Measurements from ENCODE around the gene OR6S1.
"Not testable (repeated sequence)": the region's sequence is repeated elsewhere in the genome, so short reads cannot be mapped to it uniquely, and the experiment has no call there.

Gene OR6S1

DNA sequence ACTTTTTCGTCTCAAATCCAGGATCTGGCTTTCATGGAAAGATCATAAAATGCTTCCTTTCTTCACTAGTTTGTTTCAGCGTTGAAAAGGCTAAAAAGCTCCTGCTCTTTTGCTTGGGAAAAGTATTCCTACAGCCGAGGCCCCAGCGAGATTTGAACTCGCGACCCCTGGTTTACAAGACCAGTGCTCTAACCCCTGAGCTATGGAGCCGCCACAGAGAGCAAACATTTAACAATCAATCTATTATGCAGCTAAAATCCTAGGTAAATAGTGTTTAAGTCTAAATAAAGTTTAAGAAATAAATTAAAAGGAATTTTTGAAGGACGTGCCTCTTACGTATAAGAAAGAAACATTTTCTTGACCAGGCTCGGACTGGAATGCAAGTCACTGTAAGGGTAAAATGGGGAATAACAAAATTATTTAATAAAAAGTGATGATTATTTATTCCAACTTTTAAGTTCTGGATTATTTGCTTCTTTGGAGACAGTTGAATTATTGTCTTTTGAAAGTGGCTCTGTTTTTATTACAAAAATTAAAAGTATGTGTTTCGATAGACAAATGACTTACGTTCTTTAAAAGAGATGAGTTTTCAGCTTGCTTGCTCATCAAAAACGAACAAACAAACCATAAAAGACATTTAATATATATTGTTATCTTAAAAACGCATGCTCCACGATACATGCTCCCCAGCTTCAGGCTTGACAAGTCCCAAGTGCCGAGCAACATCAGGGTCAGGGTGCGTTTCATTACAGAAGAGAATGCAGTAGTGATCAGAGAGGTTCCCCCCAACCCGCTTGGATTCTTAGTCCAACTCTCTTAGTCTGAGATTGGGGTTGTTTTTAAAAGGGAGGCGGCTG is 10.2 kb downstream of the OR6S1 start:
- DNase-seq (ENCODE audit: low spot score) = no peak

DNA sequence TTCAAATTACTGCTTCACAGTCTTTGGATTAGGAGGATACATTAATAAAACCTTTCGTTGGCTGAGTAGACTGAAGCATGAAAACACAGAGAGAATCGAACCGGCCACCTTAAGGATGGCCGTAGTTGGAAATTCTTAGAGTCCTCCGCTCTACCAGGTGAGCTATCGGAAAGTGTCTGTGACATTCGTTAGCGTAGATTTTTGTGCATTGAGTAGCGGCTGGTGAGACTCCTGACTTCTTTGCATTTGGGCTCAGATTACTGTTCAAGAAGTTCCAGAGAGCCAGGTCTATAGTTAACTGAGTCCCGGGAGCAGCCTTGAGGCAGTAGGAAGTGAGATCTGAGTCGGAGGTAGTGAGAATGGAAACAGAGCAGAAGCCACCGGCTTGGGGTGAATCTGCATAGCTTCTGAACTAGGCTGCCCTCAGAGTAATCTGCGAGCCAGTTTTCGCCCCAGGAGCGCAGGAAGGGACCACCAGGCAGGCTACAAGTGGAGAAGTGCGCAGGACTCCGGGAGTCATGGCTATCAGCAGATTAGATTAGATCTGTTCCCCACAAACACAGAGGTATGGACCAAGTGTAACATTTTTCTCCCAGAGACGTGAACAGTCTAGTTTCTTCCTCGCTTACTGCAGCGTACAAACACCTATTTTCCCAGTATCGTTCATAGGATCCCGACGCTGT is 11.0 kb downstream of the OR6S1 start:
- no peak for DNase-seq (ENCODE audit: low spot score)

DNA sequence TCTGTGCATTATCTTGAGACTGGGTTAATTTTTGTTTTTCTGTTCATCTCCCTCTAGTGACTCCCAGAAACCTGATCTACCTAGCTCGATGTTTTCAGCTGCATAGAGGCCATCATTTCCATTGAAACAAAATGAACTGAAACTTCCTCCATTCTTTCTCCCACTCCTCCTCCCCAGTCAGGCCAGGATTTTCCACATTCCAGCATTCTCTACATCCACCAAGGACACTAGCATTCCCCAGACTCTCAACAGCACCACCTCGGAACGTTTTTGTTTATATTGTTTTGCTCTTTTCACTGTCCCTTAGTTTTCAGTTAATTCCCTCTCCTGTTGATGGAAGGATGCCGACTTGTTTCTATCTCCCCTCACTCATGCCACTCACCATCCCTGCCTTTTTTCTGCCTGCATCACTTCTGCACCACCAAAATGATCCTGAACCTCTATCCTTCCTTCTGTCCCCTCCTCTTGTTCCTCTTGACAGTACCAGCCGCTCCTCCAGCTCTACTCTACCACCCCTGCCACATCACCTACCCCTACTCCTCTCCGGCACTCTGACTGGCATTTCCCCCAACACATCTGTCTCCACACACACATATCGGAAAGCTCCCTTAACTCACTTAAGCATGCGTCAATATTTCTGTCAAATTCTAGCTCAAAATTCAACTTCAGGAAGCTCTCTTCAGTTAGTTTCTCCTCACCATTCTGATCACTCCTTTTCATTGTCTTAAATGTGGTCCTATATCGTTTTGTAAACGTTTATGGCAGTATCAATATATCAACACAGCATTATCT is 13.2 kb downstream of the OR6S1 start:
- no peak for DNase-seq (ENCODE audit: low spot score)

DNA sequence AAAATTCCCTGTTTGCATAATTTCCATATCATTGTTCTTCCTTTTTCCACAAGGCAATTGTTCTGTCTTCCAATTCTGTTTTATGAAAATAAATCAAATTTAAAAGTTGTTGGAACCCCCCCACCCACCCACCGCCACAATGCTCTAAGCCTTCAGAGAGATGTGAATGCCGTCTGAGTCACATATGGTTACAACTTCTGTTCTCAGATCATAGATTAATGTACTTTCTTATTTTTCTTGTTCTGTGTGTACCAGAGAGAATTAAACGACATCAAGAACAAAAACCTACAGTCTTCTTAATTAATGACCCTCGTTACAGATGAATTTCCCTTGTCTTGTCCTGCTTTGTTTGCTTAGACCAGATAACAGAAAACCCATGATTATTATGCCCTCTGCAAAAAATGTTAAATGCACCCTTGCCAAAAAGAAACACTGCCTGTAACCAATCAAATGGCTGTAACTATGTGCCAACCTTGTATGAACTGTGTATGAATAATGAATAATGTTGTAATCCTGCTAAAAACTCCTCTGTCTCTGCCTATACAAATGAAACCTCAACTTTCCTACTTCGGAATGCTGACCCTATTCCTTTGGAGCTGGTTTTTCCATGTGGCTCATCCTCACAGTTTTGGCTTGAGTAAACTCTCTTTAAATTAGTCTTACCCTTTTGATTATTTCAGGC is 14.0 kb downstream of the OR6S1 start:
- no peak for DNase-seq (ENCODE audit: low spot score)

DNA sequence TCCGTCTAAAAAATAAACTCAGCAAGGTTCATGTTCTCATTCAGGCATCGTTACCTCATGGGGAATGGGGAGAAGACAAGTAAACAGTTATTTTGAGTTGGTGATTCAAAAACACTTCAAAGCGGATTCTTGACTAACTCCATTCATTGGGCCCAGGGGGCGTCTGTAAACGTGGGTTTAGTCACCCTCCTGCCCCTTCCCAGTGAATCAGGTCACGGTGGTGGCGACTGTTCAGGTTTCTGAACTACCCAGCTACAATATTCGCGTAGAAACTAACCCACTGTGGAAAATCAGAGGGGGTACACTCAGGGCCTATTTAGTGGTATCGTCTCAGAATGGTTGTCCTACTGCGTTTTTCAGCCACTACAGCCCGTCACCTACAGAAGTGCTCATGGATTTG is 15.2 kb downstream of the OR6S1 start:
- DNase-seq (ENCODE audit: low spot score) = no peak

DNA sequence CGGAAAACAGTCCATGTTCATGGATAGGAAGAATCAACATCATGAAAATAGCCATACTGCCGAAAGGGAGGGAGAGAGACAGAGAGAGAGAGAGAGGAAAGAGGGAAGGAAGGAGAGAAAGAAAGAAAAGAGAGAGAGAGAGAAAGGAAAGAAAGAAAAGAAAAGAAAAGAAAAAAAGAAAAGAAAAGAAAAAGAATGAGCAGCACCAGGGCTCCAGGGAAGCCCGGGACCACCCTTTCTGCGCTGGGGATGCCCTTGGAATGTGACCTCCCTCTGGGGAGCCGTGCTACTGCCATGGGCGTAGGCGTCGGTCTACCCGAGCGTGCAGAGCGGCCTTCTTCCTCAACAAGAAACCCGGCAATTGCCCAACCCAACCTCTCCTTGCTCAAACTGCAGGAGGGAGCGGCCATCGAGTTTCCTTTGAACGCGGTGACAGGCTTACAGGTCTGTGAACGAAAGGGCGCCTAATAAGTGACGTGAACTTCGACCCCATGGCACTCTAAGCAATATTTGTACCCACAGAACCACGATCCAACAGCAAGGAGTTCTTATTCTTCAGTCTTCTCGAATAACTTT is 16.9 kb downstream of the OR6S1 start:
- no peak for DNase-seq (ENCODE audit: low spot score)

DNA sequence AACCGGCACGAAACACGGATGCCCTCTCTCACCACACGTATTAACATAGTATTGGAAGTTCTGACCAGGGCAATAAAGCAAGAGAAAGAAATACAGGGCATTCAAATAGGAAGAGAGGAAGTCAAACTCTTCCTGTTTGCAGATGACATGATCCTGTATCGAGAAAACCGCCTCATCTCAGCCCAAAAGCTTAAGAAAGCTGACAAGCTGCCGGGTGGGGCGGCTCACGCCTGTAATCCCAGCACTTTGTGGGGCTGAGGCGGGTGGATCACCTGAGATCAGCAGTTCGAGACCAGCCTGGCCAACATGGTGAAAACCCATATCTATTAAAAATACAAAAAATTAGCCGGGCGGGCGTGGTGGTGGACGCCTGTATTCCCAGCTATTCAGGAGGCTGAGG is 17.7 kb downstream of the OR6S1 start:
- no peak for DNase-seq (ENCODE audit: low spot score)

DNA sequence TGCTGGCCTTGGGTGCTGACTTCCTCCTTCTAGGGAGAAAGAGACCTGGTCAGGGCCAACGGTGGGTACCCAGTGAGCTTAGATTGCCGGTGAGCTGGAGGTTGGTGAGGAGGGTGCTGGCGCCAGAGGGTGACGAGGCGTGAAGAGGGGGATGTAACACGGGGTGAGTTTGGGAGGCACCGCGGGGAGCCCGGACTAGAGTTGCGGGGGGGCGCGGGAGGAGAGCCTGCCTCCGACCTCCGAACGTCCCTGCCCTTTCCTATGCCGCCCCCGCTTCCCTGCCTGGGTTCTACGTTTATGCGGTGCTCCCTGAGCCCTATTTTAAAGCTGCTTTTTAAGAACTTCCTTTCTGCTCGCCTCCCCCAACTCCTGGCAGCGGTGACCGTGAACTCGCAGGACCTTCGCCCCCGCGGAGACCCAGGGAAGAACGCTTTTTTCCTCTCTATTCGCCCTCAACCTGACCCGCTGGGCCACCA is 18.6 kb downstream of the OR6S1 start:
- DNase-seq (ENCODE audit: low spot score) = no peak

DNA sequence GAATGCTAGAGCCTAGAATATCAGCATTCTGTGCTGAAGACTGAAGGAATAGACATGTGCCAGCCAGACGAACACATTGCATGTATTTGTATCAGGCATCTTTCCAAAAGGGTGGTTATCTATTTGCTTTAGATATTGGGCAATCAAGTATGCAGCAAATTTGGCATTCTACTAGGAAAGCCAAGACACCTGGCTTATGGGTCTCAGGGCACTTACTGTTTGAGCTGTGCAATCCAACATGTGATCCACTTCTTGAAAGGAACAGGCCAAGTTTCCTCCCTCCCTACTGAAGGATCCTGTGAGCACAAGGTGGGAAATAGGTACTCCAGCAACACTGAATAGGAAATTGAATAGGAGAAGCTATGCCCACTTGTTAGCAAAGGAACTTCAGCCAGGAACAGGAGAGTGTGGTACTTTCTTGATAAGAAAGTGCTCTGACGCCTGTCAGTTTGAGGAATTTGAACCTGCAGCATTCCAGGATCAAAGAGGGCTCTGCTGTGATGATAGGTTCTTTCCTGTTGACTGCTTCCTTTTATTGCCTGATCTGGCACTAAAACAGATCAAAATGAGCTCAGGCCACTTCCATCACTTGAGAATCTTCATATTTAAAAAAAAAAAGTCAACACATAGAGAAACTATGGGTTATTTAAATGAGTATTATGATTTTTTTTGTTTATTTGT is 20.6 kb downstream of the OR6S1 start:
- DNase-seq (ENCODE audit: low spot score) = no peak

DNA sequence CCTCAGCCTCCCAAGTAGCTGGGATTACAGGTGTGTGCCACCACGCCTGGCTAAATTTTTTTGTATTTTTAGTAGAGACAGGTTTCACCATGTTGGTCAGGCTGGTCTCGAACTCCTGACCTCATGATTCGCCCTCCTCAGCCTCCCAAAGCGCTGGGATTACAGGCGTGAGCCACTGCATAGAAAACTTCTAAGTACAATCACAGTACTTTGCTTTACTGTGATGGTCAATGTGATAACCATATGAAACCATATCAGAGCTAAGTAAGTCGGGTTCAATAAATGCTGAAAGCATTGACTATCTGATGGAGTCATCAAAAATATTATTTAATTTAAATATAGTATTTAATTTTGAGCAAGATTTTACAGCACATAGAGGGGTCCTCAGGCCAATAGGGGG is 21.8 kb downstream of the OR6S1 start:
- DNase-seq (ENCODE audit: low spot score) = not testable (repeated sequence)

DNA sequence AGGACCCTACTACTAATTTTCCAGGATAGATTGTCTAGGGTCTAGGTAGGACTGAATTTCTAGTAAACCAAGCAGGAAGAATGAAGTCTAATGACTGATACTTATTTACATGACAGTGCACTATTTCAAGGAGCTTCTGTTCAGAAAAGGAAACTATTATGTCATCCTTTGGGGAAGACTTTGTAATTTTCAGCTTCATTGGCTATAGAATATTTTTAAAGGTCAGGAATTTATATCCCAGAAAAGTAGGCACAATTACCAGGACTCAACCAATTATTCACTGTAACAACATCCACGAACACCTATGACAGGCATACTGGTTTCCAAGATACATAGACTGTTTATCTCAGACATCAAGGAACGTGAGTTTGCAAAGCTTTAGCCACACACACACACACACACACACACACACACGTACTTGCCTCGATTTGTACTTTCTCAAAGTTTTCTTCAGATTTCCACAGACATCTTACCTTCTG is 23.2 kb downstream of the OR6S1 start:
- DNase-seq (ENCODE audit: low spot score) = no peak

DNA sequence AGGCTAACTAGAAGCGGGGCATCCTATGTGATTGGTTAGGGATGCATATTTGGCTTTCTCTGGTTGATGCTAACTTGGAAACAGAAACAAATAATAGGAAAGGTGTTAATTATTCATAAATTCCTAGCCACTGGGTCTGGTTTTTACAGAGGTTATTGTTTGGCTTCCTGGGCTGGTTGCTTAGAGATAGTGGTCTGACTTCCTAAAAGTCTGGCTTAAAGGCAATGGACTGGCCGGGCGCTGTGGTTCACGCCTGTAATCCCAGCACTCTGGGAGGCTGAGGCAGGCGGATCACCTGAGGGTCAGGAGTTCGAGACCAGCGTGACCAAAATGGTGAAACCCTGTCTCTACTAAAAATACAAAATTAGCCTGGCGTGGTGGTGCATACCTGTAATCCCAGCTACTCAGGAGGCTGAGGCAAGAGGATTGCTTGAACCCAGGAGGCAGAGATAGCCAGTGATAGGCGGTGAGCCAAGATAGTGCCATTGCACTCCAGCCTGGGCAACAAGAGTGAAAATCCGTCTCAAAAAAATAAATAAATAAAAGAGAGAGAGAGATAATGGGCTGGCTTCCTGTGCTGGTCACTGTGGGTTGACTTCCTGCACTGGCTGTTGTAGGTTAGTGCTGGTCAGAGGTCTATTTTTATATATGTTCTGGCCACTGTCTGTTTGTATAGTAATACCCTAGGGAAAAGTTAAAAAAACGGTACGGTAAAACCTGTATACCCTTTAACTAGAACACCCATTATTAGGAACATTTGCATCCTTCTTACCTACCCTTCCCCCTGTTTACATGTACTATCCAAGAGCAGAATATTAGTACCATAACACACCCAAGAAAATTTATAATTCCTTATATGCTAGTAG is 24.1 kb downstream of the OR6S1 start:
- no peak for DNase-seq (ENCODE audit: low spot score)

DNA sequence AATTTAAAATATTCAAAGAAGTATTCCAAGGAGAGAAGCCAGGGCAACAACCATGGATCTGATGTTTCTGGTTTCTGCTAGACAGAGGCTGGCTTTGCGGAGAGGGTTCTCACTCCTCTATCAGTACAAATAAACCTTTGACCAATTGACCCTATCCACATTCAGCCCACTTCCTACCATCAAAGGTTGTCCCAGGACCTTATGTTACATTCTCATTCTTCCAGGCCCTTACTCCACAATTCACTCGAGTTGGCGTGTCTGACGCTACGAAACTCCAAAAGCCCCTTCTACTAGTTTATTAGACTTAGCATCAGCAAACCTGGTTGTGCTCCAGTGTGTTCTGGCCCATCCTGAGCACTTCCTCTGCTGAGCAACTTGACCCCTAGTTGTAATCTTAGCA is 25.5 kb downstream of the OR6S1 start:
- no peak for DNase-seq (ENCODE audit: low spot score)

DNA sequence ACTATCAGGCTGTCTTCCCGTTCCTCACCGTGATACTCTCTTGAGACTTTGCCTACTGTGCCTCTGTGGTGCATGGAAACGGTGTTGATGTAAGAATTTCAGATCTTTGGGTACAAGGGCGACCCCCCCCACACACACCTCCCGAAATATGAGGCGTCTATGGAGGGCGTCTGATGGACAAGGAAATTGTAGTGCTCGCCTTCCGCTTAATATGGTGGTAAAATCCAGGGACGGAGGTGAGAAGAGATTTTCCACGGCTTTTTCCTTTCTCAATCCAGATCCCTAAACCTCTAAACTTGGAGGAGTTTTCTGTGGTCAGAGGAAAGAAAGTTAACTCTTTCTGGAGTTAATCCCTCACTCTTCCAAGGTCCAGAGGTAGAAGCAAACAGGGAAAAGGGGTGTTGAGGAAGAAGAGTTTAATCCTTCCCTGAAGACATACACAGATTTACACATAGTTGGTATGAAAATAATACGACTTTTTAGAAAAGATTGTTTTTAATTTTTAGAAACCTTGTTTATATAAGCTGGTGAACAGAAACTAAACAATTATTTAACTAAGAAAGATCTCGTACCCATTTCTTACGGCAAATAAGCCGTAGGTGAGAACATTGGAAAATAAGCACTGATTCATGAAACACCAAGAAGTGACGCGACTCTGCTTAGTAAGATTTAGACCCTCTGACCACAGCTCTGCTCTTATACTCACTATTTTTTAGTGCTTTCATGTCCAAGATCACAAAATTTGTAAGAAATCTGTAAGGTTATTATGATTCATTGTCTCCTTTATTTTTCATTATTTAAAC is 27.3 kb downstream of the OR6S1 start:
- DNase-seq (ENCODE audit: low spot score) = no peak

DNA sequence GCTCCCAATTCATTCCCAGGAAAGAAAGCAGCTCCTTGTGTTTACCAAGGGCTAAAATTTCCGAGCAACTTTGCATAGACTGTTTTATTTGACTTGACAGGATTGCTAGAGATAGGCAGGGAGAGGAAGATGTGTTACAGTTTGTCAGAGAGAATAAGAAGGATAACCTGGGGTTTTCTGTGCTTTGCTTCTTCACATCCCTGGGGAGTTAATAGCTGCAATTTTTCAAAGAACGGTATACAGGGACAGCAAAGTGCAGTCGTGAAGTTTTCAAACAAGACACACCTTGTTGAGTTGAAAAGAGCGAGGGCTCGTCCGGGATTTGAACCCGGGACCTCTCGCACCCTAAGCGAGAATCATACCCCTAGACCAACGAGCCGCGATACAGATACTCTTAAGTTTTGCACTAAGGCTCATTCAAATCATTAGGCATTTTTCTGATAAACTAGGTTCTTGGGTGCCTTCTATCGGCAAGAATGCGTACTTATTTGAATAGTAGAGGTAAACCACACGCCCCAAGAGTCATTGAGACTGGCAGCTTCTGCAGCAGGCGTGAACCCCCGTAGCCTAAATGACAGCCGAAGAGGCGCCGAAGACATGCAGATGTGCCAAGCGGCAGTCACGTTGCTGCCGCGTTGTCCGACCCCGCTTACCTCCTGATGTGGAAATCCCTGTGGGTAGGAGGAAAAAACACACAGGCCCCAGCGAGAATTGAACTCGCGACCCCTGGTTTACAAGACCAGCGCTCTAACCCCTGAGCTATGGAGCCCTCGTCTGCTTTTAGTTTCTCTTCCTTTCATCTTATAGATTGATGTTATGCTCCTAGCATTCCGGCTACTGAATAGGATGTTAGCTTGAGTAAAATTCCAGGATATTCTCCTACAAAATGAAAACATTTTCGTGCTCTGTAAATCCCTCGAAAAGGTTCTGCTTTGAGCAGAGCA is 28.1 kb downstream of the OR6S1 start:
- peak; percentile 88 for DNase-seq (ENCODE audit: low spot score)

DNA sequence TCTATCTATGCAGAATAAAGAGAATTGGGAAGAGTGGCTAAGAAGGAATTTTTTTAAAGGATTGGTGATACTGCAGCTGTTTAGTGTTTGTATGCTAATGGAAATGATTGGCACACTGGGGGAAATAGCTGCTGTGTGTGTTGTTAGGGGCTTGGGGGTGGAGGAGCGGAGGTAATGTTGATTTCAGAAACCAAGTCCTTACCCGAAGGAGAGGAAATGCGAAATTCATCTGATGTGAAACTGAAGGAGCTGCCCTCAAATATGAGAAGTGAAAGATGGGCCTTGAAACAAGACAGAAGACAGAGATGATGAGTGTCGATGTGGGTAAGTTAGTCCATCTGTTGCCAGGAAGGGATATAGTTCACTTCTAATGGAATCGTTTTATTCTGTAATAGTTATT is 29.1 kb downstream of the OR6S1 start:
- DNase-seq (ENCODE audit: low spot score) = peak; percentile 38

DNA sequence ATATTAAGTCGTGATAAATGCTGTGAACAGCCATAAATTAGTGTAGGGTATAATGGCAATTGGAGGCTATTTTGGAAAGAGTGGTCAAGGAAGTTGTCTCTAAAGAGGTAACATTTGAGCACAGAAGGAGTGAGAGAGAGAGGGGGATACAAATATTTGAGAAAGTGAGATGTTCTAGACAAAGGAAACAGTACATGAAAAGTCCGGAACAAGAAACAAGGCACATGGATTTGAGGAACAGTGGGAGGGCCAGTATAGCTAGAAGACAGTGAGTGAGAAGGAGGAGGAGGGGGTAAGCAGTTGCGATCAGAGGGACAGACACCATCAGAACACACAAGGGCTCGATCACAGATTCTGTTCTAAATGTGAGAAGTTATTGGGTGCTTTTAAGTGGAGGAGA is 30.2 kb downstream of the OR6S1 start:
- no peak for DNase-seq (ENCODE audit: low spot score)

Data from Ammon's horn (tissue), 1 donor.